Measurements from ENCODE around the gene TSPAN9. TPM values are rescaled to one million over a fixed set of nuclear protein-coding genes. Genes with fewer than 3 reads are reported as not detected.
A peak's percentile ranks its signal among the peaks of the same experiment; 100 is the strongest.

The TSPAN9 gene
- total RNA-seq, 2 donors from 2014 or later = 39.5 to 50.2 TPM

DNA sequence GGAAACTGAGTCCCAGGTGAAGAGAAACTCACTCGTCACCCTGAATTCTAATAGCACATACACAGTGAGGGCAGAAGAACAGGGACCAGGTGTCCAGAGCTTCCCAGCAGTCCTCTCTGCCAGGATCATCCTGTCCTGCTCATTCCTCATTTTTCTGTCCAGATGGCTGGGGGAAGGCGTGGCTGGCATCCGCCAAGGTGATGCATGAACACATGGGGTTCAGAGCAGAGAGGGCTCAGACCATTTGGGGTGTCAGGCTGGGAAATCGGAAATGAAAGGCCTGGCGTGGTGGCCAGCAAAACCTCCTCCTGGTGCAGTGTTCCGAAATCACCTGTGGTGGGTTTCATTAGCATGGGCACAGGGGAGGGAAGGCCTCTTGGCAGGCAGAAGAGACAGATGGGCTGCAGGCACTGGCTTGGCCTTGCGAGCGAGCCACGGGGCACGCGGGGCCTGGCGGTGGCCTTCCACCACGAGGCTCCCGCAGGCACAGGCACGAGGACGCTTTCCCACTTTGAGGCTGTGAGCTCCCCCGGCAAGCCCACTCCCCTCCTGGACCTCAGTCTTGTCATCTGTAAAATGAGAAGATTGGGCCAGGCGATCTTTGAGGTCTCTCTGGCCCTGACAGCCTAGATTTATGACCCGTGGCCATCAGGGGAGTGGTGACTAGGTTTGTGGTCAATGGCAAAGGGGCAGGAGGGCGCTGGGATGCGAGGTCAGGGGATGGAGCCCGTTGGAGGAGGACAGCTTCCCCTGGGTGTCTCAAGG, 68.5 kb downstream of the TSPAN9 start:
- Histone ChIP-seq H3K4me3 (no peak overlapping the region), H3K36me3 (no peaks in the 10 kb centered on the region), H3K27me3 (replicated peaks; ENCODE audit: insufficient read depth) (no peaks in the 10 kb centered on the region), H3K4me1 (ENCODE audit: control insufficient read depth in 1 of 2, low read depth in 2 of 2) (peaks cover 24 to 39% of the 10 kb centered on the region in 2 donors), H3K9me3 (no peaks in the 10 kb centered on the region), H3K27ac (no peak overlapping the region)
- DNase-seq (ENCODE audit: low spot score) = no peak
- TF ChIP-seq, protein P1, sequence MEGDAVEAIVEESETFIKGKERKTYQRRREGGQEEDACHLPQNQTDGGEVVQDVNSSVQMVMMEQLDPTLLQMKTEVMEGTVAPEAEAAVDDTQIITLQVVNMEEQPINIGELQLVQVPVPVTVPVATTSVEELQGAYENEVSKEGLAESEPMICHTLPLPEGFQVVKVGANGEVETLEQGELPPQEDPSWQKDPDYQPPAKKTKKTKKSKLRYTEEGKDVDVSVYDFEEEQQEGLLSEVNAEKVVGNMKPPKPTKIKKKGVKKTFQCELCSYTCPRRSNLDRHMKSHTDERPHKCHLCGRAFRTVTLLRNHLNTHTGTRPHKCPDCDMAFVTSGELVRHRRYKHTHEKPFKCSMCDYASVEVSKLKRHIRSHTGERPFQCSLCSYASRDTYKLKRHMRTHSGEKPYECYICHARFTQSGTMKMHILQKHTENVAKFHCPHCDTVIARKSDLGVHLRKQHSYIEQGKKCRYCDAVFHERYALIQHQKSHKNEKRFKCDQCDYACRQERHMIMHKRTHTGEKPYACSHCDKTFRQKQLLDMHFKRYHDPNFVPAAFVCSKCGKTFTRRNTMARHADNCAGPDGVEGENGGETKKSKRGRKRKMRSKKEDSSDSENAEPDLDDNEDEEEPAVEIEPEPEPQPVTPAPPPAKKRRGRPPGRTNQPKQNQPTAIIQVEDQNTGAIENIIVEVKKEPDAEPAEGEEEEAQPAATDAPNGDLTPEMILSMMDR (IDR thresholded peaks at IDR 0.05) = no peak
- no peak for ATAC-seq (ENCODE audit: insufficient number of reproducible peaks, low FRiP score, low read depth)

DNA sequence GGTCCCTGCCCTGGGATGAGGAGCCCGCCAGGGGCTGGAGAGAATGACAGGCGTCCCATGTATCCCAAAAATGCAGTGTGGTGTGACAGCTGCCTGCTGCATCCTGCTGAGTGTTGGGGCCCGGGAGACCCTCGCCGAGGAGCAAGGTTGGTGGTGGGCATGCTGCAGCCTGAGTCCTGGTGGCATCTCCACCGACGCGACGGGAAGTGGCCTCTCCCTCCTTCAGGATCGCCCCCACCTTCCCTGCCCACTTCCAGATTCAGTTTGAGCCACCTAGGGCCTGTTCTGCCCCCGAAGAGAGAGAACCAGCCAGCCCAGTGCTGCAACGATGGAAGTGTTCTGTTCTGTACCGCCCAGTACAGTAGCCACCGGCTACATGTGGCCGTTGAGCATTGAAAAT, 70.1 kb downstream of the TSPAN9 start:
- TF ChIP-seq, protein P1 (IDR thresholded peaks at IDR 0.05) = no peak
- DNase-seq (ENCODE audit: low spot score) = no peak

DNA sequence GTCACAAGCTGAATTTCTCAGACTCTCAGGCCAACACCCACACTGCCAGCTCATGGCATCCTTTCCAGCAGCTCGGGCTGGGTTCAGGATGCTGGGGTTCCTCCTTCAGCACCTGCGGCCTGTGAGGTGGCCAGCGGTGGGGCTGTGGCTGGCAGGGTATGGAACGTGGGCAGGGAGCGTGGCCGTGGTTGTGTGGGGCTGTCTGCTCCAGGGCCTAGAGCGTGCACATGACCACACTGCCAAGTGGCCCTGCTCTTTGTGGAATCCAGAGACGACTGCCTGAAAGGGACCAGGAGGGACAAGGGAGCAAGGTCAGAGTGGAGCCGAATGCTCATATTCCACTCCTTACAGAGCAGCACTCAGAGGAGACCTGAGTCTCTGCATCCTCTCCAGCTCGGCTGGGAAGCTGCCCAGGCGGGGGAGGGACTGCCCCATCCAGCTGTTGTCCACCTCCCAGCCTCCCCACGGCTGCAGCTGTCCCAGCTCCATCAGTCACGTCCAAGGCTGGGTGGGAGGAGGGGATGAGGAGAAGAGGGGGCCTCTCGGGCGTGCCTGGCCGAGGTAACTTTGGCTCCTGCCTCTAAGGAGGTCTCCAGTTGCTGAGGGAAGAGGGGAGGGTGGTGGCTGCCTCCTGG, 71.3 kb downstream of the TSPAN9 start:
- Histone ChIP-seq H3K27ac (peak overlapping the region in 1 of 2 donors; percentile 42), H3K4me1 (ENCODE audit: control insufficient read depth in 1 of 2, low read depth in 2 of 2) (peaks cover 33 to 54% of the 10 kb centered on the region in 2 donors)
- no peak for DNase-seq (ENCODE audit: low spot score)

More for the DNA sequence above, 70.1 kb downstream of the TSPAN9 start:
- Histone ChIP-seq H3K4me1 (ENCODE audit: control insufficient read depth in 1 of 2, low read depth in 2 of 2) (peaks cover 33 to 45% of the 10 kb centered on the region in 2 donors), H3K27me3 (replicated peaks; ENCODE audit: insufficient read depth) (no peaks in the 10 kb centered on the region), H3K4me3 (no peak overlapping the region), H3K27ac (no peak overlapping the region), H3K9me3 (no peaks in the 10 kb centered on the region), H3K36me3 (no peaks in the 10 kb centered on the region)
- no peak for ATAC-seq (ENCODE audit: insufficient number of reproducible peaks, low FRiP score, low read depth)

DNA sequence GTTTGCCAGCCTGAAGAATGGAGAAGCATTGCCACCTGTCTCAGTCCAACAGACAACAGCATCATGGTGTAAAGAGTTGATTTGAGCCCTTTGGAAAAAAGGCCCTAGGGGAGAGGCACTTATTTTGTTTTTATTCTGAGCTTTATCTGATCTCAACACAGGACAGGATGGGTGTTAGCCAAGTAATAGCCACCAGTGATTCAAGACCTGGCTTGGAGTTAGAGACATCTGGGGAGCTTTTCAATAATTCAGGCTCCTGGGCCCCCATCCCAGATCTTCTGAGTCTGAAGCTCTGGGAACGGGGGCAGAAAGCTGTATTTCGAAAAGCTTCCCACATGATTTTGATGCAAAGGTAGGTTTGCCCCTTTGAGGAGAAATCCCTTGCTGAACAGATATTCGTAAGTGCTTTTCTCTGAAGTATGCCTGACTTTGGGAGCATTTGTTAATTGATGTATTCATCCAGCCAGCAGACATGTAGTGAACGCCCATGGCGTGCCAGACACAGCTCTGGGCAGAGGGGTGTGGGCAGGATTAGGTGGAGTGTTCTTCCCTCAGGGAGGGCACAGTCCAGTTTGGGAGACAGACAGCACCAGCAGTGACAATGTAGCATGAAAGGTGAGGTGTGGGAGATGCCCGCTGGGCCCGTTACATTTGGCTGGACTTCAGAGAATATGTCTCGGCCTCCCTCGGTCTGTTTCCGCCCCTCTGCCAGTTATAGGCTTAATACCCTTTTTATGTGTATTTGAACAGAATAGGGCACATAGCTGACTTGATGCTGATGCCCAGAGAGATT, 72.5 kb downstream of the TSPAN9 start:
- TF ChIP-seq, protein P1 (IDR thresholded peaks at IDR 0.05) = no peak
- H3K4me1 ChIP-seq (ENCODE audit: control insufficient read depth in 1 of 2, low read depth in 2 of 2) = peaks cover 33 to 54% of the 10 kb centered on the region in 2 donors
- ATAC-seq (ENCODE audit: insufficient number of reproducible peaks, low FRiP score, low read depth) = no peak

More for the DNA sequence above, 71.3 kb downstream of the TSPAN9 start:
- H3K36me3 ChIP-seq = no peaks in the 10 kb centered on the region
- no peak for ATAC-seq (ENCODE audit: insufficient number of reproducible peaks, low FRiP score, low read depth)
- no peaks in the 10 kb centered on the region for H3K27me3 ChIP-seq (replicated peaks; ENCODE audit: insufficient read depth)
- H3K4me3 ChIP-seq = no peak overlapping the region
- TF ChIP-seq, protein P1 (IDR thresholded peaks at IDR 0.05) = no peak
- H3K9me3 ChIP-seq = no peaks in the 10 kb centered on the region

DNA sequence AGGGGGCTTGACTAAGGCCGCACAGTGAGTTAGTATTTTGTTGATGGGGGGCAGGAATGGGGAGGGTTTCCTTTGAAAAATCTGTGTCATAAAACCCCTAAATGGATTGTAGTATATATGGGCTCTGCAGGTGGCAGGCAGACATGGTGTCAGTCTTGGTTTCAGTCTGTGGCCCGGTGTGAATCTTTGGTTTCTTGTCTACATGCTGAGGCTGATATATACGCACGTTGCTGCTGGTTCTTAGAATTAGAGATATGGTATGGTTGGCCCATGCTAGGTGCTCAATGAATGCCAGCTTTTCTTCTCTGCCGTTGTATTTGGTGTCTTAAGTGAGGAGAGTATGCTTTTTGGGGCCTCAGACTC, 73.1 kb downstream of the TSPAN9 start:
- no peaks in the 10 kb centered on the region for H3K27me3 ChIP-seq (replicated peaks; ENCODE audit: insufficient read depth)
- DNase-seq (ENCODE audit: low spot score) (no peak), ATAC-seq (ENCODE audit: insufficient number of reproducible peaks, low FRiP score, low read depth) (no peak)
- peak overlapping the region; percentile 62 to 90 for H3K27ac ChIP-seq
- H3K9me3 ChIP-seq = no peaks in the 10 kb centered on the region
- TF ChIP-seq, protein P1 (IDR thresholded peaks at IDR 0.05) = no peak
- no peaks in the 10 kb centered on the region for H3K36me3 ChIP-seq
- peak overlapping the region; percentile 64 for H3K4me3 ChIP-seq
- H3K4me1 ChIP-seq (ENCODE audit: control insufficient read depth in 1 of 2, low read depth in 2 of 2) = peaks cover 33 to 54% of the 10 kb centered on the region in 2 donors

More for the DNA sequence above, 72.5 kb downstream of the TSPAN9 start:
- Histone ChIP-seq H3K27ac (peak overlapping the region; percentile 62 to 90), H3K4me3 (no peak overlapping the region), H3K9me3 (no peaks in the 10 kb centered on the region), H3K27me3 (replicated peaks; ENCODE audit: insufficient read depth) (no peaks in the 10 kb centered on the region), H3K36me3 (no peaks in the 10 kb centered on the region)
- DNase-seq (ENCODE audit: low spot score) = no peak

All from thoracic aorta (tissue), 2 donors.